HG02981 (cell line): ENCODE measurements around the gene EDN1.

Source experiments
- ATAC-seq: cut with Tn5 transposase; IDR thresholded peaks from one replicate; pipeline ENCODE4 v1.9.1; 2021; ENCODE audit warnings: mild to moderate bottlenecking, moderate library complexity; ENCODE audit not compliant: unreplicated experiment

The EDN1 gene

GRCh38 chr6:12269110-12269509 is 21.1 kb upstream of the EDN1 start:
- ATAC-seq, result no peak

GRCh38 chr6:12270551-12271230 is 19.5 kb upstream of the EDN1 start:
- no peak for ATAC-seq

DNA sequence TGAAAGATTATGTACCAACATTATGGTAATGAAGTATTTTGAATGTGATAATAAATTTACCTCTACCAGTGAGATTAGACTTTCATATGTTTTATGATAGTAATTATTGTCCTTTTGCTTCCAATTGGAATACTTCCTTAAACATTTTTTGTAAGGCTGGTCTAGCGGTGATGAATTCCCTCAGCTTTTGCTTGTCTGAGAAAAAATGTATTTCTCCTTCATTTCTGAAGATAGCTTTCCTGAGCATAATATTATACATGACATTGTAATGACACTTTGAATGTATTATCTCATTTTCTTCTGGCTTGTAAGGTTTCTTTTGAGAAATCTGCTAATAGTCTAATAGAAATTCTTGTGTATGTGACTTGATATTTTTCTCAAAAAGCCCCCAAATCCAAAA is 18.6 kb upstream of the EDN1 start:
- ATAC-seq, result no peak

- no peak for ATAC-seq
Observed at GRCh38 chr6:12271997-12272396, 18.2 kb upstream of the EDN1 start.

- no peak for ATAC-seq
Observed at GRCh38 chr6:12275107-12275506, 15.1 kb upstream of the EDN1 start.

DNA sequence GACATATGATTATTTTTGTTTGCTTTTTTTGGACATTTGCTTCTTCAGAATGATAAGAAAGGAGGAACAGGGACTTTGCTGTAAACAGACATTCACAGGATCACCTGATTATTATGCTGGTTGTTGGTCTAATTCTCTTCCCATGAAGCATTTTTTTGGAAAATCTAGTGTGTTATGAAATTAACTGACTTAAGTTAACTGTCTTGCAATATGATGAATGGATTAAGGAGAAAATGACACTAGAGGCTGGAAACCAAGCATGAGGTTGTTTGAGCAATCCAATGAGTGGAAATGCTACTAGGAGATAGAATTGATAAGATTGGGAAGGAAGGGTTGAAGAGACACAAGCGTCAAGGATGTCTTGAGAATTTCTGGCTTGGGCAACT is 13.2 kb upstream of the EDN1 start:
- no peak for ATAC-seq

GRCh38 chr6:12277386-12277785 is 12.8 kb upstream of the EDN1 start:
- no peak for ATAC-seq

- ATAC-seq, result no peak
Observed at GRCh38 chr6:12278915-12279314, 11.2 kb upstream of the EDN1 start.

DNA sequence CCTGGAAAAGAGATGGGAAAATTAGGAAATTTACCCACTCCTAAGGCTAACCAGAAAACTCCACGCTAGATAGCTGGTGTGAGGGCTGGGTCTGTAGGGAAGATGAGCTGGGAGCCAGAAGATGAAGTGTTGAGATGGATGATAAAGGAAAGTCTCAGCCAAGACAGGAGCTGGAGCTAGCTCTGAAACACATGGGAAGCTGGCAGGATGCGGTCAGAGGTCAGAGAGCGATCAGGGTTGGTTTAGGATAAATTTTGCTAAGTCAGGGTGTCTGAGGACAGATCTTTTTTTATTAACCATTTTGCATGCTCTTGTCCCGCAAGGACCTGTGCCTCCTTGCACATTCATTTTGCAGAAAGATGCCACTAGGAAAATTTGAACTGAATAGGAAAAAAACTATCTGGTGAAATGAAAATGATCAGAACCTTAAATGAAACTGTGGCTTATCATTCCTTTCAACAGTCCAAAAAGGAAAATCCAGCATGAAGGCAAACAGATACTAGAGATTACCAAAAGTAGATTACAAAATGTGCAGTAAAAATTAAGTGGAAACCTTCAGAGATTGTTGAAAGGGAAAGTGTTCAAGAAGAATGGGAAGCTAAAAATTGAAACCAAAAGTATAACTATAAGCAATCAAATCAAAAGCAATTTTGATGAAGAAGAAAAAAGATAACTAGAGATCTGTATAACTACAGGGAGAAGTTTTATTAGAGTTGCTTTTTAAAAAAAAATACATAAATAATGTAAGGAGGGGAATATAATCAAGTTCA is 10.7 kb upstream of the EDN1 start:
- no peak for ATAC-seq

- ATAC-seq, result no peak
Observed at GRCh38 chr6:12280458-12280857, 9.7 kb upstream of the EDN1 start.

GRCh38 chr6:12280902-12281301 is 9.3 kb upstream of the EDN1 start:
- no peak for ATAC-seq

GRCh38 chr6:12283904-12284303 is 6.3 kb upstream of the EDN1 start:
- no peak for ATAC-seq

- no peak for ATAC-seq
Observed at GRCh38 chr6:12286373-12287110, 3.6 kb upstream of the EDN1 start.

DNA sequence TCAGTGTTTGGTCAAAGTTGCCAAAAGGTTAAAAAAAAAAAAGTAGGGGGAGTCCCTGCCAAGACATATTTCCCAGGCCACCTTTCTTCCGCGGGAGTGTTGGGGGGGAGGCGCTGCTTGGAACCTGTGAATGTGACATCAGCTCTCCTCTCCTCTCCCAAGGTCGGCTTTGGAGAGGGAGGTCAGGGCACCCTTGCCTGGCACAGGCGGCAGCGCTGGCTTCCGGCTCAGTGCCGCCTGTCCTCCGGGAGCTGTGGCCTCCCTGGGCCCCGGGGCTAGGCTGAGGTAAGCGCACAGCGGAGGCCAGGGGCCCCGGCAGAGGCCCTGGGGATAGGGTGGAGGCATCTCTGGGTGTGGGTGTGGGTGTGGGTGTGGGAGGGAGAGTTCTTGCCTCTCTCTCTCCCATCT is 1.9 kb upstream of the EDN1 start:
- no peak for ATAC-seq

DNA sequence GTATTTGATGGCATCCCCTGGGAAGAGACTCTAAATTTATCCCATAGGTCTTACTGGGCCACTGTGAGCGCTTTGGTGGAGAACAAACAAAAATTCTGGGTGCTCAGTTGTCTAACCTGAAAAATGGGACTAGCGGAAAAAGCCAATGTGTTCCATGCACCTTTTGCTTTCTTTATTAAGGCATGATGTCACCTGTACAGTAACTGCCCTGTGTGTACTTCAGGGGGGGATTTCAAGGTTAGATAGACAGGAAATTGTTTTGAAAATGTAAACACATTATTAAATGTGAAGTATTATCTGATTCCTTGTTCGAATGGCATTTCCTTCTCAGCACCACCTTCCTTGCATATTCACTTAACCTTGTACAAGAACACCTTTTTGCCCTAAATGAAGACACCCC is 1.2 kb upstream of the EDN1 start:
- ATAC-seq, result no peak

- no peak for ATAC-seq
Observed at GRCh38 chr6:12289365-12289919, 719 bp upstream of the EDN1 start.

DNA sequence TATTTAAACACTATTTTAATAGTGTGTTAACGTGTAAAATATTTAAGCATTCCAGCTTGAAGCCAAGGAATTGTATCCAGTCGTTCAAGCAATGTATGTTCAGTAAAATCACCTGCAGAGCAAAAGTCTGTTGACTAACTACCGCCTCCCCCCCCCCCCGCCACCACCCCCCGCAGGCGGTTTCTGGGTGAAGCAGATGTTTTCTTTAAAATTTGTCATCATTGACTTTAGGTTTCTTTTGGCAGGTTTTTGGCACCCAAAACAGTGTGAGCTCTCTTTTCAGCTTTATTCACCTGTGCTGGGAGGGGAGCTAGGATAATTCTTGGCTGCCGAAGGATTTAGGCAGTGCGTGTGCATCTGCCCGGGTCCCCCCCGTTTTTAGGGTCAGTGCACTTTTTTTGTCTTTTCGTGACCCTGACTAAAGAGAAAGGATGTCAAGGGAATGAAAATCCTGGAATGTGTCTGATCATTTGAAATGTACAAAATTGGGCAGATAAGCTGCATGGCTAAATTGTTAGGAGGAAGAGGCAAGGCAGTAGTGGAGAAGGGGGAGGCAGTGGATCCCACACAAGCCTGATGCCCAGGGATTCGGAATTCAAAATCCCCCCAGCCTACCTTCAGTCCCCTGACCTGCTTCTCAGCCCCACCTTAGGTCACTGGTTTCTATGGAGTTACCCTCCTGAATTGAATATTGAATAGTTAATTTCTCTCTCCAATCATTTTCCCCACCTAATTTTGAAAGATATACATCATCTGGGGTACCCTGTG is 1.1 kb downstream of the EDN1 start:
- no peak for ATAC-seq

GRCh38 chr6:12291839-12292604 is 1.9 kb downstream of the EDN1 start:
- no peak for ATAC-seq

DNA sequence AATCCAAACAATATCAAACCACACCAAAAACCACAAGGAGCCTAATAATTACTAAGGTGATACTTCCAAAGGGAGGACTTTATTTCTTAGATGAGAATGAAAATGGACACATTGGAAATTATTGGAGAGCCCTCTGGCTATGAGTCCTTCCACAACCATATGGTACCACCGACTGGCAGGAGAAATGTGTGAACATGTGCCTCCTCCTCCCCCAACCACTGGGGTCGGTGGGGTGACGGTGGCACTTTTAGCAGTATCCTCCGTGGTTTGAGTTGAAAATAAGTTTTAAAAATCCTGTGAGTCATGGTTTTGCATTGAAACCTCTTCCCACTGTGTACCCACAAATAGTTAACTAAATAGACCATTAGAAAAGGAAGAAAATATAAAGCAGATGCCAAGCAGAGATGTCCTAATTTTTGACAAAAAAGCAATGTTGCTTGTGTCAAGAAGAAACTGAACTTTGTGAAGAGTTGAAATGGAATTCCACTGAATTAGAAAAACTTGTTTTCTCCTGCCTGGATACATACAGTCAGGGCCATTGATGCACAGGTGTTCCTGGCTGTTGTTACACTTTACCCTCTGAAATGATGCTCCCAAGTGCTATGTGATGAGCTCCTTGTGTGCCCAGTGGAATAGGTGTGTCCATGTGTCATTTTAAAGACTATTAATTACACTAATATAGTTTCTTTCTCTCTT is 3.2 kb downstream of the EDN1 start:
- ATAC-seq, result no peak
